HEK293 (cell line): ENCODE results near the gene TRAF2.

ENCODE experiments used
- KLF10 ChIP-seq: fragments of 450-650 bp; IDR thresholded peaks from 2 replicates; pipeline ENCODE4 v1.5.1; 2018; ENCODE audit warnings: missing biosample characterization, mild to moderate bottlenecking, missing genetic modification characterization
- KLF8 ChIP-seq: fragments of 450-650 bp; formaldehyde crosslinking; IDR thresholded peaks from 2 replicates; pipeline ENCODE4 v1.5.1; 2016; ENCODE audit warnings: missing biosample characterization, missing genetic modification characterization
- KLF9 ChIP-seq: fragments of 450-650 bp; formaldehyde crosslinking; IDR thresholded peaks from 2 replicates; pipeline ENCODE4 v1.5.1; 2016; ENCODE audit warnings: missing biosample characterization, missing genetic modification characterization, low read depth
- WT1 ChIP-seq: fragments of 450-650 bp; formaldehyde crosslinking; IDR thresholded peaks from 2 replicates; pipeline ENCODE4 v1.5.1; 2016; ENCODE audit warnings: missing biosample characterization, missing genetic modification characterization
- ZBTB20 ChIP-seq: fragments of 450-650 bp; formaldehyde crosslinking; IDR thresholded peaks from 2 replicates; pipeline ENCODE4 v1.5.1; 2016; ENCODE audit warnings: missing biosample characterization, missing genetic modification characterization
- ZBTB21 ChIP-seq: fragments of 450-650 bp; formaldehyde crosslinking; IDR thresholded peaks from 2 replicates; pipeline ENCODE4 v1.5.1; 2017; ENCODE audit warnings: missing biosample characterization, missing genetic modification characterization
- ZBTB7A ChIP-seq: fragments of 450-650 bp; formaldehyde crosslinking; IDR thresholded peaks from 2 replicates; pipeline ENCODE4 v1.5.1; 2016; ENCODE audit warnings: low read depth, missing biosample characterization, missing genetic modification characterization
- ZFP37 ChIP-seq: fragments of 450-650 bp; formaldehyde crosslinking; IDR thresholded peaks from 2 replicates; pipeline ENCODE4 v1.5.1; 2016; ENCODE audit warnings: missing biosample characterization, missing genetic modification characterization
- ZNF138 ChIP-seq: fragments of 450-650 bp; formaldehyde crosslinking; IDR thresholded peaks from 2 replicates; pipeline ENCODE4 v1.5.1; 2016; ENCODE audit warnings: missing biosample characterization, missing genetic modification characterization, borderline replicate concordance
- ZNF146 ChIP-seq: fragments of 450-650 bp; formaldehyde crosslinking; IDR thresholded peaks from 2 replicates; pipeline ENCODE4 v1.5.1; 2016; ENCODE audit warnings: missing biosample characterization, missing genetic modification characterization
- ZNF169 ChIP-seq: fragments of 450-650 bp; formaldehyde crosslinking; IDR thresholded peaks from 2 replicates; pipeline ENCODE4 v1.5.1; 2016; ENCODE audit warnings: missing biosample characterization, missing genetic modification characterization
- ZNF175 ChIP-seq: fragments of 450-650 bp; formaldehyde crosslinking; IDR thresholded peaks from 2 replicates; pipeline ENCODE4 v1.5.1; 2016; ENCODE audit warnings: missing biosample characterization, missing genetic modification characterization
- ZNF221 ChIP-seq: fragments of 450-650 bp; formaldehyde crosslinking; IDR thresholded peaks from 2 replicates; pipeline ENCODE4 v1.5.1; 2017; ENCODE audit warnings: missing biosample characterization, missing genetic modification characterization, borderline replicate concordance
- ZNF266 ChIP-seq: fragments of 450-650 bp; formaldehyde crosslinking; IDR thresholded peaks from 2 replicates; pipeline ENCODE4 v1.5.1; 2016; ENCODE audit warnings: missing biosample characterization, missing genetic modification characterization, low read depth
- ZNF501 ChIP-seq: fragments of 450-650 bp; formaldehyde crosslinking; IDR thresholded peaks from 2 replicates; pipeline ENCODE4 v1.5.1; 2016; ENCODE audit warnings: missing biosample characterization, missing genetic modification characterization
- ZNF521 ChIP-seq: fragments of 450-650 bp; formaldehyde crosslinking; IDR thresholded peaks from 2 replicates; pipeline ENCODE4 v1.5.1; 2017; ENCODE audit warnings: missing biosample characterization, mild to moderate bottlenecking, missing genetic modification characterization
- ZNF558 ChIP-seq: fragments of 450-650 bp; formaldehyde crosslinking; IDR thresholded peaks from 2 replicates; pipeline ENCODE4 v1.5.1; 2016; ENCODE audit warnings: missing biosample characterization, missing genetic modification characterization
- ZNF707 ChIP-seq: fragments of 450-650 bp; formaldehyde crosslinking; IDR thresholded peaks from 2 replicates; pipeline ENCODE4 v1.5.1; 2016; ENCODE audit warnings: missing biosample characterization, missing genetic modification characterization
- ZNF791 ChIP-seq: fragments of 450-650 bp; formaldehyde crosslinking; IDR thresholded peaks from 2 replicates; pipeline ENCODE4 v1.5.1; 2016; ENCODE audit warnings: missing biosample characterization, missing genetic modification characterization
- ZSCAN23 ChIP-seq: fragments of 450-650 bp; formaldehyde crosslinking; IDR thresholded peaks from 2 replicates; pipeline ENCODE4 v1.5.1; 2016; ENCODE audit warnings: missing biosample characterization, missing genetic modification characterization
- TF ChIP-seq, protein P1 (sequence below): fragments of 450-650 bp; IDR thresholded peaks from 2 replicates; pipeline ENCODE4 v1.5.1; 2018; ENCODE audit warnings: missing biosample characterization, mild to moderate bottlenecking, missing genetic modification characterization
- TF ChIP-seq, protein P2 (sequence below): fragments of 450-650 bp; formaldehyde crosslinking; IDR thresholded peaks from 2 replicates; pipeline ENCODE4 v1.5.1; 2016; ENCODE audit warnings: missing biosample characterization, missing genetic modification characterization
- TF ChIP-seq, protein P3 (sequence below): fragments of 450-650 bp; formaldehyde crosslinking; IDR thresholded peaks from 2 replicates; pipeline ENCODE4 v1.5.1; 2016; ENCODE audit warnings: missing biosample characterization, missing genetic modification characterization
- TF ChIP-seq, protein P4 (sequence below): fragments of 450-650 bp; formaldehyde crosslinking; optimal IDR thresholded peaks from 2 replicates; pipeline ENCODE3; 2016; ENCODE audit warnings: missing biosample characterization, mild to moderate bottlenecking, missing genetic modification characterization
- TF ChIP-seq, protein P5 (sequence below): fragments of 450-650 bp; formaldehyde crosslinking; IDR thresholded peaks from 2 replicates; pipeline ENCODE4 v1.5.1; 2017; ENCODE audit warnings: missing biosample characterization, missing genetic modification characterization
- TF ChIP-seq, protein P6 (sequence below): fragments of 450-650 bp; formaldehyde crosslinking; IDR thresholded peaks from 2 replicates; pipeline ENCODE4 v1.5.1; 2016; ENCODE audit warnings: missing biosample characterization, missing genetic modification characterization

The TRAF2 gene

DNA sequence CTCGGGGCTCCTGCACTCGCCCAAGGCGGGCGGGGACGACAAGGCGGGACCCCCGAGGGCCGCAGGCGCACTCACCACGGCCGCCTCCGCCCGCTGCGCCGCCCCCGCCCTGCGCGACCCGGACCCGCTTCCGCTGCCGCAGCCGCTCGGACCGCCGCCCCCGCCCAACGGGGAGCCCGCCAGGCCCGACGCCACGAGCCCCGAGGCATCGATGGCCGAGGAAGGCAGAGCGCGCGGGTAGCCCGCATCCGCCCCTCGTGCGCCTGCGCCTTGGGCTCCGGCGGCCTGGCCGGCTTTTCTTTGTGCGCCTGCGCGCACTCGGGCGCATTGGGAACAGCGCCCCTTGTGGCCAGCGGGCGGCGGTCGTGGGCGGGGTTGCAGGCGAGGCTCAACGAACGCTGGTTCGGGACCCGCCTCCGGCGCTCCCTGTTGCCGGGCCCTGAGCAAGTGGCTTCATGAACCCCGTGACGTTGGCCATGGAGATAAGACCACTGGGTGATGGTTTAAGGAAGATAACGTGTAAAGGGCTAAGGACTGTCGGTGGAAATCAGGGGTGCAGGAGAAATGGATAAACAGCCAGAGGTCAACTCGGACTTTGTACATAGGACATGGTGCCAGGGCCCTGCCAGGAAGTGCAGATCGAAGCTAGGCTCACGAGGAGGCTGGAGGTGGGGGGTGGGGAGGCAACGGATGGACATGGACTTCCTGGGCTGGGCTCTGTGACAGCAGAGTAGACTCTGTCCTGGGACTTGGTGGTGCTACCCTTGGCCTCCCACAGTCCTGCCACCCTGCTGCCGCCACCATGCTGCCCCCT is 58.4 kb downstream of the TRAF2 start, which contains the start of the genes C8G and FBXW5 (continued):
- TF ChIP-seq, protein P1, sequence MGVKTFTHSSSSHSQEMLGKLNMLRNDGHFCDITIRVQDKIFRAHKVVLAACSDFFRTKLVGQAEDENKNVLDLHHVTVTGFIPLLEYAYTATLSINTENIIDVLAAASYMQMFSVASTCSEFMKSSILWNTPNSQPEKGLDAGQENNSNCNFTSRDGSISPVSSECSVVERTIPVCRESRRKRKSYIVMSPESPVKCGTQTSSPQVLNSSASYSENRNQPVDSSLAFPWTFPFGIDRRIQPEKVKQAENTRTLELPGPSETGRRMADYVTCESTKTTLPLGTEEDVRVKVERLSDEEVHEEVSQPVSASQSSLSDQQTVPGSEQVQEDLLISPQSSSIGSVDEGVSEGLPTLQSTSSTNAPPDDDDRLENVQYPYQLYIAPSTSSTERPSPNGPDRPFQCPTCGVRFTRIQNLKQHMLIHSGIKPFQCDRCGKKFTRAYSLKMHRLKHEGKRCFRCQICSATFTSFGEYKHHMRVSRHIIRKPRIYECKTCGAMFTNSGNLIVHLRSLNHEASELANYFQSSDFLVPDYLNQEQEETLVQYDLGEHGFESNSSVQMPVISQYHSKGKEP (tag by site-specific recombination), result peak; percentile 69
- TF ChIP-seq ZNF146 (tag by site-specific recombination), result no peak
- TF ChIP-seq ZNF221, result no peak
- TF ChIP-seq, protein P2, sequence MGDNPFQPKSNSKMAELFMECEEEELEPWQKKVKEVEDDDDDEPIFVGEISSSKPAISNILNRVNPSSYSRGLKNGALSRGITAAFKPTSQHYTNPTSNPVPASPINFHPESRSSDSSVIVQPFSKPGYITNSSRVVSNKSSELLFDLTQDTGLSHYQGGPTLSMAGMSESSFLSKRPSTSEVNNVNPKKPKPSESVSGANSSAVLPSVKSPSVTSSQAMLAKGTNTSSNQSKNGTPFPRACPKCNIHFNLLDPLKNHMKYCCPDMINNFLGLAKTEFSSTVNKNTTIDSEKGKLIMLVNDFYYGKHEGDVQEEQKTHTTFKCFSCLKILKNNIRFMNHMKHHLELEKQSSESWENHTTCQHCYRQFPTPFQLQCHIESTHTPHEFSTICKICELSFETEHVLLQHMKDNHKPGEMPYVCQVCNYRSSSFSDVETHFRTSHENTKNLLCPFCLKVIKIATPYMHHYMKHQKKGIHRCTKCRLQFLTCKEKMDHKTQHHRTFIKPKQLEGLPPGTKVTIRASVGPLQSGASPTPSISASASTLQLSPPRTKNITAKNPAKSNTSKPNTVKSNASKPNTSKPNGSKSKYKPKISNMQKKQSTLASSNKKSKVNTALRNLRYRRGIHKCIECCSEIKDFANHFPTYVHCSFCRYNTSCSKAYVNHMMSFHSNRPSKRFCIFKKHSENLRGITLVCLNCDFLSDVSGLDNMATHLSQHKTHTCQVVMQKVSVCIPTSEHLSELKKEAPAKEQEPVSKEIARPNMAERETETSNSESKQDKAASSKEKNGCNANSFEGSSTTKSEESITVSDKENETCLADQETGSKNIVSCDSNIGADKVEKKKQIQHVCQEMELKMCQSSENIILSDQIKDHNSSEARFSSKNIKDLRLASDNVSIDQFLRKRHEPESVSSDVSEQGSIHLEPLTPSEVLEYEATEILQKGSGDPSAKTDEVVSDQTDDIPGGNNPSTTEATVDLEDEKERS, result no peak
- TF ChIP-seq, protein P3, sequence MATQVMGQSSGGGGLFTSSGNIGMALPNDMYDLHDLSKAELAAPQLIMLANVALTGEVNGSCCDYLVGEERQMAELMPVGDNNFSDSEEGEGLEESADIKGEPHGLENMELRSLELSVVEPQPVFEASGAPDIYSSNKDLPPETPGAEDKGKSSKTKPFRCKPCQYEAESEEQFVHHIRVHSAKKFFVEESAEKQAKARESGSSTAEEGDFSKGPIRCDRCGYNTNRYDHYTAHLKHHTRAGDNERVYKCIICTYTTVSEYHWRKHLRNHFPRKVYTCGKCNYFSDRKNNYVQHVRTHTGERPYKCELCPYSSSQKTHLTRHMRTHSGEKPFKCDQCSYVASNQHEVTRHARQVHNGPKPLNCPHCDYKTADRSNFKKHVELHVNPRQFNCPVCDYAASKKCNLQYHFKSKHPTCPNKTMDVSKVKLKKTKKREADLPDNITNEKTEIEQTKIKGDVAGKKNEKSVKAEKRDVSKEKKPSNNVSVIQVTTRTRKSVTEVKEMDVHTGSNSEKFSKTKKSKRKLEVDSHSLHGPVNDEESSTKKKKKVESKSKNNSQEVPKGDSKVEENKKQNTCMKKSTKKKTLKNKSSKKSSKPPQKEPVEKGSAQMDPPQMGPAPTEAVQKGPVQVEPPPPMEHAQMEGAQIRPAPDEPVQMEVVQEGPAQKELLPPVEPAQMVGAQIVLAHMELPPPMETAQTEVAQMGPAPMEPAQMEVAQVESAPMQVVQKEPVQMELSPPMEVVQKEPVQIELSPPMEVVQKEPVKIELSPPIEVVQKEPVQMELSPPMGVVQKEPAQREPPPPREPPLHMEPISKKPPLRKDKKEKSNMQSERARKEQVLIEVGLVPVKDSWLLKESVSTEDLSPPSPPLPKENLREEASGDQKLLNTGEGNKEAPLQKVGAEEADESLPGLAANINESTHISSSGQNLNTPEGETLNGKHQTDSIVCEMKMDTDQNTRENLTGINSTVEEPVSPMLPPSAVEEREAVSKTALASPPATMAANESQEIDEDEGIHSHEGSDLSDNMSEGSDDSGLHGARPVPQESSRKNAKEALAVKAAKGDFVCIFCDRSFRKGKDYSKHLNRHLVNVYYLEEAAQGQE (tag by site-specific recombination), result no peak
- TF ChIP-seq ZFP37, result no peak
- TF ChIP-seq ZNF169 (tag by site-specific recombination), result no peak
- no peak for TF ChIP-seq ZNF175 (tag by site-specific recombination)
- TF ChIP-seq ZBTB7A, result no peak
- no peak for TF ChIP-seq ZNF707
- TF ChIP-seq WT1 (tag by site-specific recombination), result no peak
- no peak for TF ChIP-seq ZSCAN23
- TF ChIP-seq, protein P4, sequence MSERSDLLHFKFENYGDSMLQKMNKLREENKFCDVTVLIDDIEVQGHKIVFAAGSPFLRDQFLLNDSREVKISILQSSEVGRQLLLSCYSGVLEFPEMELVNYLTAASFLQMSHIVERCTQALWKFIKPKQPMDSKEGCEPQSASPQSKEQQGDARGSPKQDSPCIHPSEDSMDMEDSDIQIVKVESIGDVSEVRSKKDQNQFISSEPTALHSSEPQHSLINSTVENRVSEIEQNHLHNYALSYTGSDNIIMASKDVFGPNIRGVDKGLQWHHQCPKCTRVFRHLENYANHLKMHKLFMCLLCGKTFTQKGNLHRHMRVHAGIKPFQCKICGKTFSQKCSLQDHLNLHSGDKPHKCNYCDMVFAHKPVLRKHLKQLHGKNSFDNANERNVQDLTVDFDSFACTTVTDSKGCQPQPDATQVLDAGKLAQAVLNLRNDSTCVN (tag by site-specific recombination), result peak; percentile 56
- 0 out of 2 replicates have a peak, but pooled peaks have one; percentile 17 for TF ChIP-seq ZBTB21 (tag by site-specific recombination)
- no peak for TF ChIP-seq ZNF138
- peak; percentile 90 for TF ChIP-seq KLF8
- TF ChIP-seq ZBTB20 (tag by site-specific recombination), result peak; percentile 47; the same call in 1 of the 2 replicates
- TF ChIP-seq ZNF501 (tag by site-specific recombination), result no peak
- TF ChIP-seq, protein P5, sequence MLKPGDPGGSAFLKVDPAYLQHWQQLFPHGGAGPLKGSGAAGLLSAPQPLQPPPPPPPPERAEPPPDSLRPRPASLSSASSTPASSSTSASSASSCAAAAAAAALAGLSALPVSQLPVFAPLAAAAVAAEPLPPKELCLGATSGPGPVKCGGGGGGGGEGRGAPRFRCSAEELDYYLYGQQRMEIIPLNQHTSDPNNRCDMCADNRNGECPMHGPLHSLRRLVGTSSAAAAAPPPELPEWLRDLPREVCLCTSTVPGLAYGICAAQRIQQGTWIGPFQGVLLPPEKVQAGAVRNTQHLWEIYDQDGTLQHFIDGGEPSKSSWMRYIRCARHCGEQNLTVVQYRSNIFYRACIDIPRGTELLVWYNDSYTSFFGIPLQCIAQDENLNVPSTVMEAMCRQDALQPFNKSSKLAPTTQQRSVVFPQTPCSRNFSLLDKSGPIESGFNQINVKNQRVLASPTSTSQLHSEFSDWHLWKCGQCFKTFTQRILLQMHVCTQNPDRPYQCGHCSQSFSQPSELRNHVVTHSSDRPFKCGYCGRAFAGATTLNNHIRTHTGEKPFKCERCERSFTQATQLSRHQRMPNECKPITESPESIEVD, result no peak
- TF ChIP-seq ZNF521 (tag by site-specific recombination), result no peak
- TF ChIP-seq ZNF791 (tag by site-specific recombination), result no peak
- TF ChIP-seq ZNF266 (tag by site-specific recombination), result no peak
- TF ChIP-seq, protein P6, sequence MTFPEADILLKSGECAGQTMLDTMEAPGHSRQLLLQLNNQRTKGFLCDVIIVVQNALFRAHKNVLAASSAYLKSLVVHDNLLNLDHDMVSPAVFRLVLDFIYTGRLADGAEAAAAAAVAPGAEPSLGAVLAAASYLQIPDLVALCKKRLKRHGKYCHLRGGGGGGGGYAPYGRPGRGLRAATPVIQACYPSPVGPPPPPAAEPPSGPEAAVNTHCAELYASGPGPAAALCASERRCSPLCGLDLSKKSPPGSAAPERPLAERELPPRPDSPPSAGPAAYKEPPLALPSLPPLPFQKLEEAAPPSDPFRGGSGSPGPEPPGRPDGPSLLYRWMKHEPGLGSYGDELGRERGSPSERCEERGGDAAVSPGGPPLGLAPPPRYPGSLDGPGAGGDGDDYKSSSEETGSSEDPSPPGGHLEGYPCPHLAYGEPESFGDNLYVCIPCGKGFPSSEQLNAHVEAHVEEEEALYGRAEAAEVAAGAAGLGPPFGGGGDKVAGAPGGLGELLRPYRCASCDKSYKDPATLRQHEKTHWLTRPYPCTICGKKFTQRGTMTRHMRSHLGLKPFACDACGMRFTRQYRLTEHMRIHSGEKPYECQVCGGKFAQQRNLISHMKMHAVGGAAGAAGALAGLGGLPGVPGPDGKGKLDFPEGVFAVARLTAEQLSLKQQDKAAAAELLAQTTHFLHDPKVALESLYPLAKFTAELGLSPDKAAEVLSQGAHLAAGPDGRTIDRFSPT, result peak; percentile 55
- peak; percentile 93 for TF ChIP-seq KLF9
- peak; percentile 75; the same call in 1 of the 2 replicates for TF ChIP-seq KLF10 (tag by site-specific recombination)
- TF ChIP-seq ZNF558 (tag by site-specific recombination), result no peak
